ENCODE results near the gene STK38.

Gene STK38

GRCh38 chr6:36504982-36505381, 42.3 kb downstream of the STK38 start:
- H3K36me3 ChIP-seq (ENCODE audit: control insufficient read depth, low read length): peaks cover 56% of the 10 kb centered on the region
- TF ChIP-seq CTCF (IDR thresholded peaks at IDR 0.05; ENCODE audit: low read depth, low read length, poor library complexity, severe bottlenecking) (no peak), EZH2phosphoT487 (IDR thresholded peaks at IDR 0.05; ENCODE audit: borderline replicate concordance, low read length) (no peak)
- no peaks in the 10 kb centered on the region for H3K4me1 ChIP-seq (ENCODE audit: control insufficient read depth, low read length)
- no peaks in the 10 kb centered on the region for H3K27me3 ChIP-seq (ENCODE audit: control insufficient read depth, low read length)
- no peaks in the 10 kb centered on the region for H3K9me3 ChIP-seq (ENCODE audit: control insufficient read depth, insufficient read depth, low read length)
- no peaks in the 10 kb centered on the region for H3K79me2 ChIP-seq (ENCODE audit: control insufficient read depth, low read length)
- H4K20me1 ChIP-seq (ENCODE audit: control insufficient read depth, insufficient read depth, low read depth, low read length): no peaks in the 10 kb centered on the region
- H3F3A ChIP-seq (ENCODE audit: control insufficient read depth, insufficient read depth): 0 out of 2 replicates have a peak, but pooled peaks cover 3% of the 10 kb centered on the region
- H3K4me2 ChIP-seq (ENCODE audit: low read length): no peak overlapping the region
- no peaks in the 10 kb centered on the region for H3K9me2 ChIP-seq (replicated peaks; ENCODE audit: control insufficient read depth, low read length)
- no peak overlapping the region for H3K27ac ChIP-seq (ENCODE audit: low read depth, low read length)
- H3K4me3 ChIP-seq (ENCODE audit: low read length): no peak overlapping the region

- Histone ChIP-seq H3F3A (ENCODE audit: control insufficient read depth, insufficient read depth) (0 out of 2 replicates have a peak, but pooled peaks cover 3% of the 10 kb centered on the region), H3K27me3 (ENCODE audit: control insufficient read depth, low read length) (no peaks in the 10 kb centered on the region), H3K27ac (ENCODE audit: low read depth, low read length) (no peak overlapping the region), H3K79me2 (ENCODE audit: control insufficient read depth, low read length) (no peaks in the 10 kb centered on the region), H4K20me1 (ENCODE audit: control insufficient read depth, insufficient read depth, low read depth, low read length) (no peaks in the 10 kb centered on the region), H3K36me3 (ENCODE audit: control insufficient read depth, low read length) (peaks cover 55% of the 10 kb centered on the region), H3K9me2 (replicated peaks; ENCODE audit: control insufficient read depth, low read length) (no peaks in the 10 kb centered on the region), H3K9me3 (ENCODE audit: control insufficient read depth, insufficient read depth, low read length) (no peaks in the 10 kb centered on the region), H3K4me1 (ENCODE audit: control insufficient read depth, low read length) (no peaks in the 10 kb centered on the region), H3K4me2 (ENCODE audit: low read length) (no peak overlapping the region), H3K4me3 (ENCODE audit: low read length) (no peak overlapping the region)
- TF ChIP-seq EZH2phosphoT487 (IDR thresholded peaks at IDR 0.05; ENCODE audit: borderline replicate concordance, low read length) (no peak), CTCF (IDR thresholded peaks at IDR 0.05; ENCODE audit: low read depth, low read length, poor library complexity, severe bottlenecking) (no peak)
Measured at GRCh38 chr6:36504181-36504580, 43.1 kb downstream of the STK38 start.

GRCh38 chr6:36501686-36502085, 45.6 kb downstream of the STK38 start:
- Histone ChIP-seq H3K27ac (ENCODE audit: low read depth, low read length) (no peak overlapping the region), H3K36me3 (ENCODE audit: control insufficient read depth, low read length) (peaks cover 64% of the 10 kb centered on the region), H3K9me2 (replicated peaks; ENCODE audit: control insufficient read depth, low read length) (no peaks in the 10 kb centered on the region), H3K27me3 (ENCODE audit: control insufficient read depth, low read length) (no peaks in the 10 kb centered on the region), H3K79me2 (ENCODE audit: control insufficient read depth, low read length) (no peaks in the 10 kb centered on the region), H4K20me1 (ENCODE audit: control insufficient read depth, insufficient read depth, low read depth, low read length) (no peaks in the 10 kb centered on the region), H3K9me3 (ENCODE audit: control insufficient read depth, insufficient read depth, low read length) (no peaks in the 10 kb centered on the region), H3K4me3 (ENCODE audit: low read length) (no peak overlapping the region), H3F3A (ENCODE audit: control insufficient read depth, insufficient read depth) (0 out of 2 replicates have a peak, but pooled peaks cover 3% of the 10 kb centered on the region), H3K4me2 (ENCODE audit: low read length) (no peak overlapping the region), H3K4me1 (ENCODE audit: control insufficient read depth, low read length) (no peaks in the 10 kb centered on the region)
- no peak for TF ChIP-seq CTCF (IDR thresholded peaks at IDR 0.05; ENCODE audit: low read depth, low read length, poor library complexity, severe bottlenecking)
- TF ChIP-seq EZH2phosphoT487 (IDR thresholded peaks at IDR 0.05; ENCODE audit: borderline replicate concordance, low read length): no peak
